Measurements from ENCODE around the gene AK9. TPM values are rescaled to one million over a fixed set of nuclear protein-coding genes. Genes with fewer than 3 reads are reported as not detected.

Gene AK9
- total and polyA plus RNA-seq, 9 of the 15 experiments (the other 6 are each of a cell fraction or from before 2014, with no cell fraction given) = 0.59 to 1.9 (median 1.2) TPM

GRCh38 chr6:109672839-109673238 is 18.2 kb downstream of the AK9 start:
- BruUV-seq (replicated peaks) = no TSS peak
- H3K79me2 ChIP-seq (ENCODE audit: control insufficient read depth, insufficient read depth, low read length) = no peaks in the 10 kb centered on the region
- intact Hi-C loops (cut with micrococcal nuclease) = no loop called here
- no peak overlapping the region for H3K4me3 ChIP-seq
- no peaks in the 10 kb centered on the region for H3K9me3 ChIP-seq (replicated peaks; ENCODE audit: control insufficient read depth, insufficient read depth, low read depth, low read length)
- no peak overlapping the region for H2AFZ ChIP-seq (ENCODE audit: low read depth, low read length)
- no peaks in the 10 kb centered on the region for H4K20me1 ChIP-seq (replicated peaks; ENCODE audit: control insufficient read depth, insufficient read depth, low read length)
- FAIRE-seq (no peak), ATAC-seq (no peak), DNase-seq (ENCODE audit: extremely low read depth in 1 of 4, low spot score in 3 of 4) (no peak)
- no peaks in the 10 kb centered on the region for H3K27me3 ChIP-seq (ENCODE audit: control insufficient read depth in 2 of 2, insufficient read depth in 2 of 2, low read length in 2 of 2)
- no peaks in the 10 kb centered on the region for H3K36me3 ChIP-seq (ENCODE audit: control insufficient read depth, insufficient read depth, low read length)
- ChIA-PET CTCF (ENCODE audit: low intra/inter-chr PET ratio) (no interaction called here), POLR2A (interaction anchor here (0.8 kb wide), 1 partner anchor 381 kb away, joined by 3 read pairs; no protein-coding TSS in a partner anchor)
- in situ Hi-C loops (cut with MboI) = no loop called here
- H3K4me2 ChIP-seq (ENCODE audit: insufficient read depth, low read length) = no peak overlapping the region
- no peak overlapping the region for H3K27ac ChIP-seq (ENCODE audit: extremely low read depth, low read depth, low read length)
- TF ChIP-seq ZBTB2 (IDR thresholded peaks at IDR 0.05) = no peak
- TF ChIP-seq RBM39 (optimal IDR thresholded peaks at IDR 0.05; ENCODE audit: low read depth, low read length) = no peak
- no peak for TF ChIP-seq ERF (CRISPR knock-in tag; IDR thresholded peaks at IDR 0.05)
- TF ChIP-seq NEUROD1 (IDR thresholded peaks at IDR 0.05; ENCODE audit: borderline replicate concordance, low read depth, low read length, partially characterized antibody) = no peak
- H3K9ac ChIP-seq (ENCODE audit: insufficient read depth in 1 of 2, low read depth in 2 of 2, low read length in 2 of 2) = no peak overlapping the region
- H3K4me1 ChIP-seq (replicated peaks in 1 of 2; ENCODE audit: control insufficient read depth in 2 of 2, insufficient read depth in 2 of 2, low read length in 2 of 2) = no peaks in the 10 kb centered on the region
- H3K9me1 ChIP-seq (ENCODE audit: control insufficient read depth, insufficient read depth, low read length) = no peaks in the 10 kb centered on the region

GRCh38 chr6:109672175-109672574 is 18.8 kb downstream of the AK9 start:
- DNase-seq (ENCODE audit: extremely low read depth in 1 of 4, low spot score in 3 of 4) = no peak
- Histone ChIP-seq H3K9ac (ENCODE audit: insufficient read depth in 1 of 2, low read depth in 2 of 2, low read length in 2 of 2) (no peak overlapping the region), H3K9me1 (ENCODE audit: control insufficient read depth, insufficient read depth, low read length) (no peaks in the 10 kb centered on the region), H3K4me1 (replicated peaks in 1 of 2; ENCODE audit: control insufficient read depth in 2 of 2, insufficient read depth in 2 of 2, low read length in 2 of 2) (no peaks in the 10 kb centered on the region), H3K9me3 (replicated peaks; ENCODE audit: control insufficient read depth, insufficient read depth, low read depth, low read length) (no peaks in the 10 kb centered on the region), H3K4me3 (no peak overlapping the region), H3K36me3 (ENCODE audit: control insufficient read depth, insufficient read depth, low read length) (no peaks in the 10 kb centered on the region), H2AFZ (ENCODE audit: low read depth, low read length) (no peak overlapping the region), H3K4me2 (ENCODE audit: insufficient read depth, low read length) (no peak overlapping the region), H3K27me3 (ENCODE audit: control insufficient read depth in 2 of 2, insufficient read depth in 2 of 2, low read length in 2 of 2) (no peaks in the 10 kb centered on the region), H3K27ac (ENCODE audit: extremely low read depth, low read depth, low read length) (no peak overlapping the region), H4K20me1 (replicated peaks; ENCODE audit: control insufficient read depth, insufficient read depth, low read length) (no peaks in the 10 kb centered on the region), H3K79me2 (ENCODE audit: control insufficient read depth, insufficient read depth, low read length) (no peaks in the 10 kb centered on the region)
- POLR2A ChIA-PET = interaction anchor here (0.7 to 0.8 kb wide), 2 partner anchors 33 to 381 kb away, joined by 3 read pairs; no protein-coding TSS in a partner anchor
- no peak for FAIRE-seq
- in situ Hi-C loops (cut with MboI) (no loop called here), intact Hi-C loops (cut with micrococcal nuclease) (no loop called here)
- BruUV-seq (replicated peaks) = no TSS peak
- CTCF ChIA-PET (ENCODE audit: low intra/inter-chr PET ratio) = no interaction called here
- 0% methylated on average over 1 of the region's 1 CpG for WGBS (ENCODE audit: insufficient coverage, low coverage, missing lambda C conversion rate)
- no peak for ATAC-seq
- TF ChIP-seq LCOR (CRISPR knock-in tag; IDR thresholded peaks at IDR 0.05) (no peak), XRCC3 (IDR thresholded peaks at IDR 0.05) (no peak), POLR2A (conservative IDR thresholded peaks at IDR 0.05) (no peak), JUND (IDR thresholded peaks at IDR 0.05; ENCODE audit: borderline replicate concordance, low read depth, low read length) (no peak), JUND (tag; IDR thresholded peaks at IDR 0.05; ENCODE audit: borderline replicate concordance, low read depth, low read length) (no peak), ZBTB26 (CRISPR knock-in tag; IDR thresholded peaks at IDR 0.05) (no peak), STAT6 (CRISPR knock-in tag; IDR thresholded peaks at IDR 0.05) (no peak), ZNF24 (IDR thresholded peaks at IDR 0.05) (no peak)

All from K562 (cell line).